Esophagus squamous epithelium (tissue), 5 donors: ENCODE data around the gene NGF. TPM values are rescaled to one million over a fixed set of nuclear protein-coding genes. Genes with fewer than 3 reads are reported as not detected.

Experiments used
- DNase-seq: peaks from one replicate; lab custom pipeline; 2025; lab: John Stamatoyannopoulos, UW
- H3K27ac ChIP-seq, 4 donors: fragments of 200-600 bp; sonication (generic); one replicate each; pipeline ENCODE4 v1.5.1; 2016 to 2019; ENCODE audit warnings: mild to moderate bottlenecking in 1 of 4
- H3K27me3 ChIP-seq, 4 donors: fragments of 200-600 bp; sonication (generic); 1 replicate in 3 of 4; 2 replicates in 1 of 4; pipeline versions ENCODE4 v1.5.1 to v1.6.0; 2017 to 2021; ENCODE audit warnings: antibody characterized with exemption in 1 of 4
- H3K36me3 ChIP-seq, 3 donors: fragments of 200-600 bp; sonication (generic); one replicate each; pipeline ENCODE4 v1.5.1; 2016 to 2019
- H3K4me1 ChIP-seq, 3 donors: fragments of 200-600 bp; sonication (generic); one replicate each; pipeline ENCODE4 v1.5.1; 2017 to 2019
- H3K4me3 ChIP-seq, 4 donors: fragments of 200-600 bp; sonication (generic); 1 replicate in 3 of 4; 2 replicates in 1 of 4; pipeline ENCODE4 v1.5.1; 2016 to 2019; ENCODE audit warnings: mild to moderate bottlenecking in 2 of 4, moderate library complexity in 1 of 4
- H3K9me3 ChIP-seq, 3 donors: fragments of 200-600 bp; sonication (generic); one replicate each; pipeline ENCODE4 v1.5.1; 2016 to 2019
- POLR2A ChIP-seq, 4 donors: fragments of 450-650 bp; IDR thresholded peaks; one replicate each; pipeline ENCODE4 v1.6.1; 2017; ENCODE audit warnings: antibody characterized with exemption in 4 of 4, mild to moderate bottlenecking in 4 of 4, moderate library complexity in 3 of 4
- WGBS, 2 donors: methylation state at CpG; one replicate each; pipeline ENCODE4 v1.1.5; 2018; 5-methylcytosine and 5-hydroxymethylcytosine counted together
- intact Hi-C: fragments of 100-400 bp; cut with DNase I; formaldehyde crosslinking; loops from one replicate; pipeline ENCODE4 v1.15.0; 2022
- total RNA-seq, 4 donors: library from RNA; depleted of rRNA; stranded (reverse); fragments of >200 nt; gene quantifications; one replicate each; pipeline ENCODE4 v1.1.0, GENCODE V29; 2016
- TF ChIP-seq, protein P1 (sequence below), 6 experiments: fragments of 450-650 bp in 4 of 6; fragments of 200-600 bp in 2 of 6; sonication (generic) in 2 of 6; IDR thresholded peaks; one replicate each; pipeline ENCODE4 v1.5.1; 2016 to 2019; ENCODE audit warnings: antibody characterized with exemption in 6 of 6, mild to moderate bottlenecking in 4 of 6, moderate library complexity in 4 of 6
- donor health status: DM: yes; HTN: yes; CAD: no.

Gene NGF
- total RNA-seq, 4 donors from 2014 or later = 1.9 TPM; not detected in 3

DNA sequence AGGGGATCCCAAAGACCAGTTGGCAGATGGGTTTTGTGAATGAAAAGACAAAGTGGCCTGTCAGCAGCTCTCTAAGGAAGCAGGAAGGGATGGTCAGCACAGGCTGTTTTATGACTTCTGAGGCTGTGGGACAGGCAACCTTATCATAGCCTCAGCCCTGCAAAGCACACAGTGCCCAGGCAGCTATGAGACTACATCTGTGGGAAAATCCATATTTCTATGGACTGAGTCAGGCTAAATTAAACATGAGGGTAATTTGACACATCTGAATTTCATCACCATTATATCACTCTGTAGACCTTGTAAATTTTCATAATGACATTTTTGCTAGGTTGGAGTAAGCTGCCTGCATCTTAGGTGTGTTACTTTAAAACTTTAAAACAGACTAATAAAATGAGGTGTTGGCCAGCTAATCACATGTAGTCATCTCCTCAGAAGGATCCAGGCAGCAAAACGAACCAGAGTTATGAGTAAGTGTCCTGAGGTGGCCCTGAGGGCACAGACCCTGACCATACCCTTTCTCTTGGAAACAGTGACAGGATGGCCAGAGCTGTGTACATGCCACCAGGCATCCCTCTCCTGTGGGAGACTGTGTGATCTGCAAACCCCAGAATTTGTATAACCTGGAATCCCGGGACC, 14.6 kb downstream of the NGF start:
- no peak for DNase-seq
- TF ChIP-seq POLR2A (IDR thresholded peaks at IDR 0.05) = no peak
- TF ChIP-seq, protein P1, sequence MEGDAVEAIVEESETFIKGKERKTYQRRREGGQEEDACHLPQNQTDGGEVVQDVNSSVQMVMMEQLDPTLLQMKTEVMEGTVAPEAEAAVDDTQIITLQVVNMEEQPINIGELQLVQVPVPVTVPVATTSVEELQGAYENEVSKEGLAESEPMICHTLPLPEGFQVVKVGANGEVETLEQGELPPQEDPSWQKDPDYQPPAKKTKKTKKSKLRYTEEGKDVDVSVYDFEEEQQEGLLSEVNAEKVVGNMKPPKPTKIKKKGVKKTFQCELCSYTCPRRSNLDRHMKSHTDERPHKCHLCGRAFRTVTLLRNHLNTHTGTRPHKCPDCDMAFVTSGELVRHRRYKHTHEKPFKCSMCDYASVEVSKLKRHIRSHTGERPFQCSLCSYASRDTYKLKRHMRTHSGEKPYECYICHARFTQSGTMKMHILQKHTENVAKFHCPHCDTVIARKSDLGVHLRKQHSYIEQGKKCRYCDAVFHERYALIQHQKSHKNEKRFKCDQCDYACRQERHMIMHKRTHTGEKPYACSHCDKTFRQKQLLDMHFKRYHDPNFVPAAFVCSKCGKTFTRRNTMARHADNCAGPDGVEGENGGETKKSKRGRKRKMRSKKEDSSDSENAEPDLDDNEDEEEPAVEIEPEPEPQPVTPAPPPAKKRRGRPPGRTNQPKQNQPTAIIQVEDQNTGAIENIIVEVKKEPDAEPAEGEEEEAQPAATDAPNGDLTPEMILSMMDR (IDR thresholded peaks at IDR 0.05) = no peak
- intact Hi-C loops = no loop called here
- no peak overlapping the region for H3K4me3 ChIP-seq
- no peaks in the 10 kb centered on the region for H3K27me3 ChIP-seq
- H3K27ac ChIP-seq = no peak overlapping the region
- WGBS, 2 donors = 29 to 45% methylated on average over 1 of the region's 2 CpGs
- H3K4me1 ChIP-seq = no peaks in the 10 kb centered on the region
- H3K36me3 ChIP-seq = no peaks in the 10 kb centered on the region
- no peaks in the 10 kb centered on the region for H3K9me3 ChIP-seq

DNA sequence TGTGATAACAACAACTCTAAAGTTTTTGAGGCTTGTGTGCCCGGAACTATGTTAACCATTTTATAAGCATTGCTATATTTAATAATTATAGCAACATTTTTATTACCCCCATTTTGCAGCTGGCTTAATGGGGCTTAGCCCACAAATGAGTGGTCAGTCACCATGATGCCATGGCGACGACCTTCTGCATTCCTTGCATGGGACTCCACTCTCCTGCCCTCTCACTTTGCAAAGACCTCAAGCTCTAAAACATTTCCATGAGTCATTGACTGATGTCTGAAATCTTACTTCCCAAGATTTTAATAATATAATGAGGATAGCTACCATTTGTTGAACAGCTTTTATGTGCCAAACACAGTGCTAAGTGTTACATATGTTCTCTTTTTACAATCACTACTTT, 15.4 kb downstream of the NGF start:
- intact Hi-C loops = no loop called here
- Histone ChIP-seq H3K4me1 (no peaks in the 10 kb centered on the region), H3K27me3 (no peaks in the 10 kb centered on the region), H3K4me3 (no peak overlapping the region), H3K36me3 (no peaks in the 10 kb centered on the region), H3K9me3 (no peaks in the 10 kb centered on the region), H3K27ac (no peak overlapping the region)
- DNase-seq = no peak
- 74 to 87% methylated on average over 3 of the region's 3 CpGs for WGBS, 2 donors
- TF ChIP-seq, protein P1 (IDR thresholded peaks at IDR 0.05) = no peak
- TF ChIP-seq POLR2A (IDR thresholded peaks at IDR 0.05) = no peak

DNA sequence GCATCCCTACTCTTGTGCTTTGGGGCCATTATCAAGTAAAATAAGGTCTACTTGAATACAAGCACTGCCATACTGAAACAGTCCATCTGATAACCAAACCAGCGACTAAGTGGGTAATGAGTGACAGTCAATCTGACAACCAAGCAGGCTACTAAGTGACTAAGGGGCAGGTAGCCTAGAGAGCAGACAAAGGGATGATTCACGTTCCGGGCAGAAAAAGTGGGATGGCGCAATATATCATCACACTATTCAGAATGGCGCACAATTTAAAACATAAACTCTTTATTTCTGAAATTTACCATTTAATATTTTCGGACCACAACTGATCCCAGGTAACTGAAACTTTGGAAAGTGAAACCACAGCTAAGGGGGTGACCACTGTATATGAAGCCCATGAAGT, 17.7 kb downstream of the NGF start:
- DNase-seq = no peak
- intact Hi-C loops = no loop called here
- Histone ChIP-seq H3K36me3 (no peaks in the 10 kb centered on the region), H3K27me3 (no peaks in the 10 kb centered on the region), H3K9me3 (no peaks in the 10 kb centered on the region), H3K4me1 (no peaks in the 10 kb centered on the region), H3K4me3 (no peak overlapping the region), H3K27ac (no peak overlapping the region)
- WGBS, 2 donors = 59 to 73% methylated on average over 6 of the region's 6 CpGs
- no peak for TF ChIP-seq POLR2A (IDR thresholded peaks at IDR 0.05)
- TF ChIP-seq, protein P1 (IDR thresholded peaks at IDR 0.05) = no peak

DNA sequence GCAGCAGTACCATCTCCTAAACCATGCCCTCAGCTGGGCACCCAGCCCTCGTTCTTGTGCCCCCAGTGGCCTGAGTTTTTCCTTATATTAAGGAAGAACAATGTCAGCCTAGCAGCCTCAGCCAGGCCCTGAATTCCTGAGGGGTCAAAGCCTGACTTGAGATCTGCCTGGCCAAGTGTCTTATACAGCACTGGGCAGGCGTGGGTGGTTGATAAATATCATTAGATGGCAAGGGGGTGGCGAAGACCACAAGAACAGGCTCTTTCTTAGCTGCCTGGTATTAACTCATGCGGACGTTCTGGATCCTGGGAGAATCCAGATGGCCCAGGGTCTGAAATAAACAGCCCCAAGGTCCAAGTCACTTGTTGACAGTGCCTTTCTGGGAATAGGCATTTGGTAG, 18.3 kb downstream of the NGF start:
- WGBS, 2 donors = 36 to 38% methylated on average over 3 to 5 of the region's 5 CpGs
- no peak for DNase-seq
- TF ChIP-seq POLR2A (IDR thresholded peaks at IDR 0.05) = no peak
- Histone ChIP-seq H3K27me3 (peaks cover 0 to 5% (median 0%) of the 10 kb centered on the region in 4 donors), H3K36me3 (no peaks in the 10 kb centered on the region), H3K4me1 (no peaks in the 10 kb centered on the region), H3K9me3 (no peaks in the 10 kb centered on the region), H3K27ac (no peak overlapping the region), H3K4me3 (no peak overlapping the region)
- intact Hi-C loops = no loop called here

DNA sequence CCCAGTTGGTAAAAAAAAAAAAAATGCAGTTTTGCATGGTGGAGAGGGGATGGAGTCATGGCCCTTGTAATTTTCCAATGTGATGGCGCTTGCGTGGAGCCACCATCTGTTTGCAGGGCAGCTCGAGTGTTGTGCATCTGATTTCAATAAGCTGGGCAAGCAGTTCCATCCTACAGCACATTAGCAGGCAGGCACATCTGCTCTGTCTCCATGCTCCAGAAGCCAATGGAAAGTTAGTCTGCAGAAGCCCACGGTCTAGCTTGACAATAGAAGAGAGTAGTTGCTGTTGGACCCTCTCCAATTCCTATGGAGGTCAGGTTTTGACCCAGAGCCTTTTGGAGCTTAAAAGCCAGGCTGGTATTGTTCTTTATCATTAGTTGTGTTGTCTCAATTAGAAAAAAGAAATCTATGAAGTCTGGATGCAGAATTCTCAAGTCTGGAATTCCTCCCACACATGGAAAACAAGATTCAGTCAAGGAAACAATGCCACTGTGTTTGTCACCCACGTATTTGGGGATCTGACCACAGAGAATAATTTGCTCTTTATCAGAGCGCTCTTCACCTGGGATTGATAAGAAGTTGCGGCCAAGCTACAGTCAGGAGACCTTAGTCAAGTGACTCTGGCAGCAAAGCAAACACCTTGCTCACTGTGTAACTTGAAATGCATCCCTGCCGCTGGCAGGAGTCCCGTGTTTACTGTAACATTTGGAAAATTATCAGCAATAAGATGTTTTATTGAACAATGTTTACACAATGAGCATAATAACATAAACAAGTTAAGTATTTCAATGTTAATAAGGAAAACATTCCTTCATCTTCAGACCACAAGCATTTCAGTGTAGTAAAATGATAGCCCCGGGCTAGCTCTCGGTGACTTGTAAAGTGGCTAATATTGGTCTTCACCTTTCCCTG, 20.7 kb downstream of the NGF start:
- 71 to 72% methylated on average over 11 of the region's 11 CpGs for WGBS, 2 donors
- Histone ChIP-seq H3K27me3 (peaks cover 0 to 5% (median 0%) of the 10 kb centered on the region in 4 donors), H3K4me3 (no peak overlapping the region), H3K9me3 (no peaks in the 10 kb centered on the region), H3K27ac (no peak overlapping the region), H3K4me1 (peaks cover 0 to 9% (median 0%) of the 10 kb centered on the region in 3 donors), H3K36me3 (no peaks in the 10 kb centered on the region)
- TF ChIP-seq, protein P1 (IDR thresholded peaks at IDR 0.05) = no peak
- no peak for TF ChIP-seq POLR2A (IDR thresholded peaks at IDR 0.05)
- intact Hi-C loops = no loop called here
- no peak for DNase-seq
